AG09309 (cell line): ENCODE measurements around the gene ACAN.

Experiments
- DNase-seq: peaks from one replicate; pipeline ENCODE4 v3.0.0-alpha.2; 2010; ENCODE audit warnings: low read depth
- H3K4me3 ChIP-seq: 2 replicates; pipeline ENCODE4 v1.5.1; 2011; ENCODE audit warnings: mild to moderate bottlenecking, low read depth, low read length, moderate library complexity; ENCODE audit not compliant: control insufficient read depth
- TF ChIP-seq, protein P1 (sequence below): IDR thresholded peaks from 2 replicates; pipeline ENCODE4 v1.5.1; 2011; ENCODE audit warnings: mild to moderate bottlenecking, low read depth, low read length, inconsistent platforms; ENCODE audit not compliant: insufficient read depth, control insufficient read depth; ENCODE audit errors: missing control alignments

ACAN gene

DNA sequence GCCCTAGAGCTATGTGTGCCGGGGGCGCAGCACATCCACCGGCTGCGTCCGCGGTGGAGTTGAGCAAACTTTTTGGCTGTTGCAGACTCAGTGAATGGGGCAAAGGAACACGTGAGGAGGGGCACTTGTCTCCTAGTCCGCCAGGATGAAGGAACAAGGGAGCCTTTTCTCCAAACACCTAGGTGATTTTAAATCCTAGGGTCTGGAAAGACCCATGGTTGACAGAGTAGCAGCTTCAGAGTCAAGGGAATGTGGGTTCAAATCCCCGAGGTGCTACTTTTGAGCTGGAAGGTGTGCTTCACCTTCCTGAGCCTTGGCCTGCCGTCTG, 648 bp downstream of the ACAN start:
- no peak overlapping the region; the same call in 1 of the 2 replicates for H3K4me3 ChIP-seq
- DNase-seq = no peak
- TF ChIP-seq, protein P1, sequence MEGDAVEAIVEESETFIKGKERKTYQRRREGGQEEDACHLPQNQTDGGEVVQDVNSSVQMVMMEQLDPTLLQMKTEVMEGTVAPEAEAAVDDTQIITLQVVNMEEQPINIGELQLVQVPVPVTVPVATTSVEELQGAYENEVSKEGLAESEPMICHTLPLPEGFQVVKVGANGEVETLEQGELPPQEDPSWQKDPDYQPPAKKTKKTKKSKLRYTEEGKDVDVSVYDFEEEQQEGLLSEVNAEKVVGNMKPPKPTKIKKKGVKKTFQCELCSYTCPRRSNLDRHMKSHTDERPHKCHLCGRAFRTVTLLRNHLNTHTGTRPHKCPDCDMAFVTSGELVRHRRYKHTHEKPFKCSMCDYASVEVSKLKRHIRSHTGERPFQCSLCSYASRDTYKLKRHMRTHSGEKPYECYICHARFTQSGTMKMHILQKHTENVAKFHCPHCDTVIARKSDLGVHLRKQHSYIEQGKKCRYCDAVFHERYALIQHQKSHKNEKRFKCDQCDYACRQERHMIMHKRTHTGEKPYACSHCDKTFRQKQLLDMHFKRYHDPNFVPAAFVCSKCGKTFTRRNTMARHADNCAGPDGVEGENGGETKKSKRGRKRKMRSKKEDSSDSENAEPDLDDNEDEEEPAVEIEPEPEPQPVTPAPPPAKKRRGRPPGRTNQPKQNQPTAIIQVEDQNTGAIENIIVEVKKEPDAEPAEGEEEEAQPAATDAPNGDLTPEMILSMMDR = no peak

DNA sequence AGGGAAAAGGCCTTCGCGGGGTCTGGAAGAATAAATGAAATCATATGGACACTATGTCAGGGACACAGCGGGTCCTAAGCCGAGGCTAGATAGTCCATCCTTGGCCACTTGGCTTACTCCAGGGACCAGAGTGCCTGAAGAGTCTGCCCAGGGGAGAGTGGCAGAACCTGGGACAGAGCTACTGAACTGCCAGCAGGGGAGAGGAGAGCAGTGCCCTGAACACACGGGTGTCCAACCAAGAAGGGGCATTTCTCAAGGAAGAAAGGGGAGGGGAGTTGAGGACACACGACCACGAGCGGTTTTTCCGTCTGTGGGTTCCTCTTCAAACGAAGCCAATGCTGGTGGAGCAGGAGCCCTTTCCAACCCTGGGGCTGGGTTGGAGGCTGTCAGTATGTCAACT, 1.0 kb downstream of the ACAN start:
- no peak for DNase-seq
- TF ChIP-seq, protein P1 = peak; percentile 4
- H3K4me3 ChIP-seq = no peak overlapping the region

DNA sequence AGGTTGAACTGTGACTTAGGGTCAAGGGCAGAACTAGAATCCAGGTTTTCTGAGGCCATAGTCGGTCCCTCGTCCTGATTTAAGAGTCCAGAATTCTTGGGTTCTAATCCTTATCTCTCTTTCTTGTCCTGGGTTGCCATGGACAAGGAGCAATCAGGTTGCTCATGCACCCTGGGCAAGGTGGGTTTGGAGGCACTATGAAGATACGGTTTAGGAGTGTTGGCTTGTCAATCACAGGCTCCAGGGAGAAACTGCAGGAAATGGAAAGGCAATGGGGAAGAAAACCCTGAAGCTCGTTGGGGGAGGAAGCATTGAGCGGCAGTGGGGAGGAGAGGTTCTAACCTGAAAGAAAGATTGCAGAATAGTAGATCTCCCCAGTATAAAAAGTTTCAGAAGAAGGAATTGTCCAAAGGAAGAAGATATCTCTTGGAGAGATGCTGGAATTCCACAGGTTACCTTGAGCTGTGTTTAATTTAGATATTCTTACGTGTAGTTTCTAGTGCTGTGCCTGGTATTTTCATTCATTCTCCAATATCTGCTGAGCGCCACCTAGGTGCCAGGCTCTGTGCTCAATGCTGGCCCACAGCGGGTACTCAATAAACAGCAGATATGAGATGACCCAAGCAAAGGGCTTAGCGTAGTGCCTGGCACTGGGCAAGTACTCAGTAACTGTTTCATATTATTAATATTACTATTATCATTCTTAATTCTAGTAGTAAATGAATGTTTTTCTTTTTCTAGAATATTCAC, 2.0 kb downstream of the ACAN start:
- DNase-seq = no peak
- H3K4me3 ChIP-seq = no peak overlapping the region
- TF ChIP-seq, protein P1 = no peak

DNA sequence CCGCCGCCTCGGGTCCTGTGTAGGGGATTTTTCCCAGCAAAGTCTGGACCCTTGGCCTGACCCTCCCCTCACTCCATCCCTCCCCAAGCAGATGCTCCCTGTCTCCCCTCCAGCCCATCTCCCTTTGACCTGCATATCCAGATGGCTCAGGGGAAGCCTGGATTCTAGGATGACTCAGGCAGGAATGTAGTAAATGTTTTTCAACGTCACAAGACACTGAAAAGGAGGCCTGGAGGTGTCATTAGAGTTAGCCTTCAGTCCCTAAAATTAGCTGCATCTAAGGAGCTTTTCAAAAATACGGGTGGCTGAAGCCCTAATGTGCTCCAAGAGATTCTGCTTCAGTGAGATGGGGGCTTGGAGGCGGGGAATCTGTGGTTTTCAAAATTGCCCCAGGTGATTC, 7.2 kb downstream of the ACAN start:
- TF ChIP-seq, protein P1 = no peak
- H3K4me3 ChIP-seq = no peak overlapping the region
- no peak for DNase-seq

DNA sequence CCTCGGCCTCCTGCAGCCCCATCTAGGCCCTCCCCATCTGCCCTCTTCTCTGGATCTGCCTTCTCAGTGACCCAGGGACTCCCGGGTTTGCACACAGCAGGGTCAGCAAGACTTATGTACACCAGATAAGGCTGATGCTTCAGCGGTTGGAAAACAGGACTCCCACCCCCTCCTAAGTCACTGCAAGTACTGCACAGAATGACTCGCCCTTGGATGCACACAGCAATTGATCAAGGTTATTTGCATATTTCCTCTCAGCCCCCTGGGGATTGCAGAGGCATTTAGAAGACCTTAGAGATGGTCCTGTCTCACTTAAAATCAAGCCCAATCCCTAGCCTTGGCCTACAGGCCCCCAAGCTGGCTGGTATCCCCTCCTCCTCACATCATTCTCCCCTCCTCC, 8.9 kb downstream of the ACAN start:
- TF ChIP-seq, protein P1 = no peak
- DNase-seq = no peak

DNA sequence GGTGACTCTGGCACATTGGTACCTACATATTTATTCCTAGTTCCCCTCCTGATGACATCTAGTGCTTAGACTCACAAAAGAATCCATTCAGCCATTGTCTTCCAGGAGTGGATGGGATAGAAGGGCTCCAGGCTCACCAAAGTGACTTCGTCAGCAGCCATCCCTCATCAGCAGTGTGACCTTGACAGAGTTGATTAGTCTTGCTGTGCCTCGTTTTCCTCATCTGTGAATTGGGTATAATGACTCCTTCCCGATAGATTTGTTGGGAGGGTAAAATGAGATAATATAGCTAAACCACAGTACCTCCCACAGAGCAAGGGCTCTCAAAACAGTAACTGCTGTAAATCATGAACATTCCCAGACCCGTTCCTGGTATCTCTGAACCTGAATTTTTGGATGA, 10.7 kb downstream of the ACAN start:
- TF ChIP-seq, protein P1 = no peak
- no peak overlapping the region for H3K4me3 ChIP-seq
- DNase-seq = no peak

More for the DNA sequence above, 8.9 kb downstream of the ACAN start:
- no peak overlapping the region for H3K4me3 ChIP-seq
